Neural progenitor cell (in vitro differentiated cells): Measurements from ENCODE around the gene CARD8. TPM values are rescaled to one million over a fixed set of nuclear protein-coding genes. Genes with fewer than 3 reads are reported as not detected.

Experiments
- DNase-seq: peaks from one replicate; pipeline ENCODE4 v3.0.0-alpha.2; 2016; ENCODE audit warnings: low spot score
- H2AFZ ChIP-seq: fragments of 200-600 bp; sonication (generic); replicated peaks from 2 replicates; pipeline ENCODE4 v1.6.1; 2016; ENCODE audit warnings: antibody characterized with exemption
- H3F3A ChIP-seq: fragments of 200-600 bp; sonication (generic); 2 replicates; pipeline ENCODE4 v1.6.1; 2016; ENCODE audit warnings: antibody characterized with exemption, low read depth
- H3K27ac ChIP-seq: fragments of 200-600 bp; sonication (generic); 2 replicates; pipeline ENCODE4 v1.5.1; 2016; ENCODE audit warnings: mild to moderate bottlenecking
- H3K27me3 ChIP-seq: fragments of 200-600 bp; sonication (generic); 2 replicates; pipeline ENCODE4 v1.6.1; 2016; ENCODE audit warnings: mild to moderate bottlenecking, moderate library complexity
- H3K36me3 ChIP-seq: fragments of 200-600 bp; sonication (generic); 2 replicates; pipeline ENCODE4 v1.5.1; 2016
- H3K4me1 ChIP-seq: fragments of 200-600 bp; sonication (generic); 2 replicates; pipeline ENCODE4 v1.6.1; 2016; ENCODE audit warnings: mixed run types
- H3K4me2 ChIP-seq: fragments of 200-600 bp; sonication (generic); 2 replicates; pipeline ENCODE4 v1.6.1; 2016
- H3K4me3 ChIP-seq: fragments of 200-600 bp; sonication (generic); 2 replicates; pipeline ENCODE4 v1.5.1; 2016
- H3K79me2 ChIP-seq: fragments of 200-600 bp; sonication (generic); 2 replicates; pipeline ENCODE4 v1.6.1; 2016; ENCODE audit warnings: low read depth
- H3K9ac ChIP-seq: fragments of 200-600 bp; sonication (generic); 2 replicates; pipeline ENCODE4 v1.6.1; 2016
- H3K9me3 ChIP-seq: fragments of 200-600 bp; sonication (generic); 2 replicates; pipeline ENCODE4 v1.5.1; 2016; ENCODE audit warnings: low read depth
- H4K20me1 ChIP-seq: fragments of 200-600 bp; sonication (generic); 2 replicates; pipeline ENCODE4 v1.6.1; 2016; ENCODE audit warnings: low read depth
- H3K27ac Mint-ChIP-seq: 3 replicates; pipeline ENCODE4 v1.8.0; 2021; ENCODE audit warnings: mixed read lengths
- H3K27me3 Mint-ChIP-seq: 2 replicates; pipeline ENCODE4 v1.8.0; 2022; ENCODE audit warnings: low read depth, mild to moderate bottlenecking, inconsistent platforms, moderate library complexity, mixed read lengths; ENCODE audit not compliant: insufficient read depth
- H3K36me3 Mint-ChIP-seq: 3 replicates; pipeline ENCODE4 v1.8.0; 2021; ENCODE audit warnings: mixed read lengths
- H3K4me1 Mint-ChIP-seq: 3 replicates; pipeline ENCODE4 v1.8.0; 2021; ENCODE audit warnings: mixed read lengths
- H3K4me3 Mint-ChIP-seq: 3 replicates; pipeline ENCODE4 v1.8.0; 2021; ENCODE audit warnings: mild to moderate bottlenecking, moderate library complexity, mixed read lengths
- H3K9me3 Mint-ChIP-seq: 3 replicates; pipeline ENCODE4 v1.8.0; 2020; ENCODE audit warnings: mixed read lengths
- CTCF ChIP-seq: fragments of 200-600 bp; sonication (generic); IDR thresholded peaks from 2 replicates; pipeline ENCODE4 v1.5.1; 2017; ENCODE audit warnings: antibody characterized with exemption, mild to moderate bottlenecking
- EZH2 ChIP-seq: fragments of 200-600 bp; sonication (generic); IDR thresholded peaks from 2 replicates; pipeline ENCODE4 v1.6.1; 2017; ENCODE audit warnings: antibody characterized with exemption, mild to moderate bottlenecking, moderate library complexity
- EZH2phosphoT487 ChIP-seq: fragments of 200-600 bp; sonication (generic); IDR thresholded peaks from 2 replicates; pipeline ENCODE4 v1.6.1; 2017; ENCODE audit warnings: antibody characterized with exemption
- total RNA-seq: library from RNA; depleted of rRNA; stranded (reverse); fragments of >200 nt; gene quantifications from 2 replicates; pipeline ENCODE4 v1.2.3, GENCODE V29; 2015; ENCODE audit warnings: low replicate concordance

Gene CARD8
- total RNA-seq, 1 donor from 2014 or later, result 59.7 TPM

- no peak overlapping the region for H2AFZ ChIP-seq
- no peak for TF ChIP-seq CTCF
- no peak for TF ChIP-seq EZH2phosphoT487
- TF ChIP-seq EZH2, result no peak
- Mint-ChIP-seq H3K27me3 (no peaks in the 10 kb centered on the region), H3K4me1 (peaks cover 16% of the 10 kb centered on the region), H3K4me3 (no peak overlapping the region), H3K27ac (no peak overlapping the region), H3K9me3 (no peaks in the 10 kb centered on the region), H3K36me3 (peaks cover 47% of the 10 kb centered on the region)
- H3K9ac ChIP-seq, result no peak overlapping the region
- H3K27ac ChIP-seq, result no peak overlapping the region
- peaks cover 5% of the 10 kb centered on the region for H3F3A ChIP-seq
- no peaks in the 10 kb centered on the region for H4K20me1 ChIP-seq
- H3K4me2 ChIP-seq, result no peak overlapping the region
- no peak for DNase-seq
- H3K4me3 ChIP-seq, result no peak overlapping the region
- peaks cover 16% of the 10 kb centered on the region for H3K36me3 ChIP-seq
- no peaks in the 10 kb centered on the region for H3K9me3 ChIP-seq
- H3K27me3 ChIP-seq, result no peaks in the 10 kb centered on the region
- peaks cover 27% of the 10 kb centered on the region for H3K79me2 ChIP-seq
- peaks cover 7% of the 10 kb centered on the region for H3K4me1 ChIP-seq
Measured at GRCh38 chr19:48250290-48251025, 5.3 kb downstream of the CARD8 start.

GRCh38 chr19:48249502-48250014 lies 6.2 kb downstream of the CARD8 start:
- peaks cover 45% of the 10 kb centered on the region for H3K36me3 Mint-ChIP-seq

GRCh38 chr19:48248081-48248833 lies 7.5 kb downstream of the CARD8 start:
- Histone ChIP-seq H3K27ac (no peak overlapping the region), H3K27me3 (no peaks in the 10 kb centered on the region), H3F3A (peaks cover 10% of the 10 kb centered on the region), H4K20me1 (no peaks in the 10 kb centered on the region), H2AFZ (no peak overlapping the region), H3K36me3 (peaks cover 12% of the 10 kb centered on the region), H3K4me3 (no peak overlapping the region), H3K79me2 (peaks cover 7% of the 10 kb centered on the region), H3K4me1 (no peaks in the 10 kb centered on the region), H3K9ac (no peak overlapping the region), H3K4me2 (no peak overlapping the region), H3K9me3 (no peaks in the 10 kb centered on the region)
- H3K4me1 Mint-ChIP-seq, result peaks cover 9% of the 10 kb centered on the region
- DNase-seq, result no peak
- TF ChIP-seq EZH2phosphoT487 (no peak), EZH2 (no peak), CTCF (no peak)
- H3K36me3 Mint-ChIP-seq, result peaks cover 40% of the 10 kb centered on the region
- no peak overlapping the region for H3K27ac Mint-ChIP-seq
- H3K9me3 Mint-ChIP-seq, result no peaks in the 10 kb centered on the region
- H3K27me3 Mint-ChIP-seq, result no peaks in the 10 kb centered on the region
- H3K4me3 Mint-ChIP-seq, result no peak overlapping the region

More at GRCh38 chr19:48249502-48250014, 6.2 kb downstream of the CARD8 start:
- H3F3A ChIP-seq, result peaks cover 6% of the 10 kb centered on the region
- no peak overlapping the region for H2AFZ ChIP-seq
- no peaks in the 10 kb centered on the region for H3K9me3 ChIP-seq
- TF ChIP-seq EZH2phosphoT487 (no peak), CTCF (no peak), EZH2 (no peak)
- H3K4me1 ChIP-seq, result no peaks in the 10 kb centered on the region
- peaks cover 20% of the 10 kb centered on the region for H3K79me2 ChIP-seq
- Mint-ChIP-seq H3K4me3 (no peak overlapping the region), H3K27me3 (no peaks in the 10 kb centered on the region), H3K9me3 (no peaks in the 10 kb centered on the region), H3K27ac (no peak overlapping the region), H3K4me1 (peaks cover 12% of the 10 kb centered on the region)
- no peak overlapping the region for H3K4me3 ChIP-seq
- H3K4me2 ChIP-seq, result no peak overlapping the region
- H3K27me3 ChIP-seq, result no peaks in the 10 kb centered on the region
- H3K36me3 ChIP-seq, result peaks cover 16% of the 10 kb centered on the region
- DNase-seq, result no peak
- no peak overlapping the region for H3K27ac ChIP-seq
- no peak overlapping the region for H3K9ac ChIP-seq
- H4K20me1 ChIP-seq, result no peaks in the 10 kb centered on the region
